ENCODE data around the gene PEX26.

DNA sequence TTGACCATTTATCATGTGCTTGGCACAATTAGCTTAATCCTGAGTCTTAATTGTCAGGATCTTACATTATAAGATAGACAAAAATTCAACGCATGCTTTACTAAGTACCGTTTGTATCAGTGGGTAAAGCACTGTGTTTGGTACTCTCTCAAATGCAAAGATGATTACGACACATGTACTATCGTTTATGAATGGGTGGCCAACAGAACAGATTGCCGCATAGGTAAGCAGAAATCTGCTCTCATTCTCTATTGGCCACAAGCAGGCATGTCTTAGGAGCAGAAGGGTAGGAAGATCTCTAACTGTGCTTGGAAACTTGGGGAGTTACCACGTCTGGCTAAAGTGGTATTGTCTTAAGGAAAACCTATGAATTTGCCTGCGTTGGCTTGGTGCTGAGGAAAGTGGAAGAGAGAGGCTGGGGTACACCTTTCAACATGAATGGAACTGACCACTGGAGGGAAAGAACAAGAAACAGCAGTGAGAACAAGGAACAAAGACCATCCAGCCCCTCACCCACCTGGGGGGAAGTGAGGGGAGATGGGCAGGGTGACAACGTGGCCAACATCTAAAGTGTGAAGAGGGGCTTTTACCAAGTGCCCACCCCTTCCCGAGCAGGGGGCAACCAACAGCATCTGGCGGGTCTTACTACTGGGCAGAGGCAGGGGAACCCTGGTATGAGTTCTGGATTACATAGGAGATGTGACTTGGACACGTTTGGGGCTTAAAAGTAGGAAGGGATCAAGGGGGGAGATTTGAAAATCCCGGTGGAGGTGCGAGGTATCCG lies 31.8 kb downstream of the PEX26 start:
- TF ChIP-seq, protein P1, sequence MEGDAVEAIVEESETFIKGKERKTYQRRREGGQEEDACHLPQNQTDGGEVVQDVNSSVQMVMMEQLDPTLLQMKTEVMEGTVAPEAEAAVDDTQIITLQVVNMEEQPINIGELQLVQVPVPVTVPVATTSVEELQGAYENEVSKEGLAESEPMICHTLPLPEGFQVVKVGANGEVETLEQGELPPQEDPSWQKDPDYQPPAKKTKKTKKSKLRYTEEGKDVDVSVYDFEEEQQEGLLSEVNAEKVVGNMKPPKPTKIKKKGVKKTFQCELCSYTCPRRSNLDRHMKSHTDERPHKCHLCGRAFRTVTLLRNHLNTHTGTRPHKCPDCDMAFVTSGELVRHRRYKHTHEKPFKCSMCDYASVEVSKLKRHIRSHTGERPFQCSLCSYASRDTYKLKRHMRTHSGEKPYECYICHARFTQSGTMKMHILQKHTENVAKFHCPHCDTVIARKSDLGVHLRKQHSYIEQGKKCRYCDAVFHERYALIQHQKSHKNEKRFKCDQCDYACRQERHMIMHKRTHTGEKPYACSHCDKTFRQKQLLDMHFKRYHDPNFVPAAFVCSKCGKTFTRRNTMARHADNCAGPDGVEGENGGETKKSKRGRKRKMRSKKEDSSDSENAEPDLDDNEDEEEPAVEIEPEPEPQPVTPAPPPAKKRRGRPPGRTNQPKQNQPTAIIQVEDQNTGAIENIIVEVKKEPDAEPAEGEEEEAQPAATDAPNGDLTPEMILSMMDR (IDR thresholded peaks at IDR 0.05): no peak
- no peak for TF ChIP-seq EZH2 (IDR thresholded peaks at IDR 0.05; ENCODE audit: borderline replicate concordance, insufficient read depth, low read depth, low read length, poor library complexity, severe bottlenecking)

Measured in B cell (primary cell).